GM12865 (cell line): ENCODE measurements around the gene JMJD4.
A peak's percentile ranks its signal among the peaks of the same experiment; 100 is the strongest.

Source experiments
- DNase-seq: peaks from one replicate; pipeline ENCODE4 v3.0.0; 2010; ENCODE audit warnings: low read depth
- H3K4me3 ChIP-seq: 2 replicates; pipeline ENCODE4 v1.5.1; 2011; ENCODE audit warnings: mild to moderate bottlenecking, low read depth, low read length, control low read depth
- TF ChIP-seq, protein P1 (sequence below): IDR thresholded peaks from 2 replicates; pipeline ENCODE4 v1.5.1; 2011; ENCODE audit warnings: low read length, control low read depth, low read depth, inconsistent platforms; ENCODE audit not compliant: insufficient read depth; ENCODE audit errors: missing control alignments

JMJD4 gene

GRCh38 chr1:227758366-227758765 is 23.3 kb upstream of the JMJD4 start:
- DNase-seq = peak; percentile 63
- TF ChIP-seq, protein P1, sequence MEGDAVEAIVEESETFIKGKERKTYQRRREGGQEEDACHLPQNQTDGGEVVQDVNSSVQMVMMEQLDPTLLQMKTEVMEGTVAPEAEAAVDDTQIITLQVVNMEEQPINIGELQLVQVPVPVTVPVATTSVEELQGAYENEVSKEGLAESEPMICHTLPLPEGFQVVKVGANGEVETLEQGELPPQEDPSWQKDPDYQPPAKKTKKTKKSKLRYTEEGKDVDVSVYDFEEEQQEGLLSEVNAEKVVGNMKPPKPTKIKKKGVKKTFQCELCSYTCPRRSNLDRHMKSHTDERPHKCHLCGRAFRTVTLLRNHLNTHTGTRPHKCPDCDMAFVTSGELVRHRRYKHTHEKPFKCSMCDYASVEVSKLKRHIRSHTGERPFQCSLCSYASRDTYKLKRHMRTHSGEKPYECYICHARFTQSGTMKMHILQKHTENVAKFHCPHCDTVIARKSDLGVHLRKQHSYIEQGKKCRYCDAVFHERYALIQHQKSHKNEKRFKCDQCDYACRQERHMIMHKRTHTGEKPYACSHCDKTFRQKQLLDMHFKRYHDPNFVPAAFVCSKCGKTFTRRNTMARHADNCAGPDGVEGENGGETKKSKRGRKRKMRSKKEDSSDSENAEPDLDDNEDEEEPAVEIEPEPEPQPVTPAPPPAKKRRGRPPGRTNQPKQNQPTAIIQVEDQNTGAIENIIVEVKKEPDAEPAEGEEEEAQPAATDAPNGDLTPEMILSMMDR = no peak
- no peak overlapping the region for H3K4me3 ChIP-seq

- no peak for DNase-seq
- no peak overlapping the region for H3K4me3 ChIP-seq
- TF ChIP-seq, protein P1 = no peak
These were observed 22.7 kb upstream of the JMJD4 start for GRCh38 chr1:227757781-227758180.

DNA sequence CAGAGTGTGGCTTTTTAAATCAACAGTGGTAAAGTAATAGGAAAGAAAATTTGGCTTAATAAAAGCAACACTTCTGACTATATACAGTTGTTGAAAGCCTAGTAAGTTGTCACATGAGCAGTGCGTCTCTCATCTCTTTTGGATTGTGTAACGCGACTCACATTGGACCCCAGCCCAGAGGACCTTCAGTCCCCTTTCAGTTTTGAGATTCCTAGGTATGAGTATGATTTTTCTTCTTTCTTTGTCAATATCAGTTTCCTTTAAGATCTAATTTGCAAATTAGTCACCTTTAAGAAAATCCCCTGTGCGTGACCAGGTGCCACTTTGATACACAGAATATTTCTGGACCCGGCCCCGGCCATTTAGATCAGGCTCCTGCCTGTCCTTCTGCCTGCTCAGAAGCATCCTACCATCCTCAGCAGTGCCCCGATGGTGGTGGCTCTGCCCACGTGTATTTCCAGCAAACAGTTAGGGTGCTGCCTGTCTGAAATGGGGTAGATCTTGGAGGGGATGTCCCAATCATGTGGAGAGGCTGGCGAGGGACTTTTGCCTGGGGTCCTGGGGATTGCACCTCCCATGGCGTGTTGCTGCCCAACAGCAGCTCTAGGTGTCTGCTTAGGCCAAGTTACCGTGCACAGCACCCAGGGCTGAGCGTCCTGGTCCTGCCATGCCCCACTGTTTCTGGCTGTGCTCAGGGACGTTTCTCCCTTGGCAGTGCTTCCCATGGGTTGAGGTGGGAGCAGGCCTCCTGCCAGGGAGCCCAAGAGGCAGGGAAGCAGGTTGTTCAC is 21.3 kb upstream of the JMJD4 start:
- DNase-seq = peak; percentile 33
- no peak overlapping the region for H3K4me3 ChIP-seq

GRCh38 chr1:227754958-227755357 is 19.9 kb upstream of the JMJD4 start:
- no peak for DNase-seq
- no peak overlapping the region for H3K4me3 ChIP-seq
- TF ChIP-seq, protein P1 = no peak

More for the DNA sequence above, 21.3 kb upstream of the JMJD4 start:
- TF ChIP-seq, protein P1 = no peak

GRCh38 chr1:227753999-227754711 is 19.1 kb upstream of the JMJD4 start:
- TF ChIP-seq, protein P1 = no peak
- no peak overlapping the region for H3K4me3 ChIP-seq
- DNase-seq = no peak

DNA sequence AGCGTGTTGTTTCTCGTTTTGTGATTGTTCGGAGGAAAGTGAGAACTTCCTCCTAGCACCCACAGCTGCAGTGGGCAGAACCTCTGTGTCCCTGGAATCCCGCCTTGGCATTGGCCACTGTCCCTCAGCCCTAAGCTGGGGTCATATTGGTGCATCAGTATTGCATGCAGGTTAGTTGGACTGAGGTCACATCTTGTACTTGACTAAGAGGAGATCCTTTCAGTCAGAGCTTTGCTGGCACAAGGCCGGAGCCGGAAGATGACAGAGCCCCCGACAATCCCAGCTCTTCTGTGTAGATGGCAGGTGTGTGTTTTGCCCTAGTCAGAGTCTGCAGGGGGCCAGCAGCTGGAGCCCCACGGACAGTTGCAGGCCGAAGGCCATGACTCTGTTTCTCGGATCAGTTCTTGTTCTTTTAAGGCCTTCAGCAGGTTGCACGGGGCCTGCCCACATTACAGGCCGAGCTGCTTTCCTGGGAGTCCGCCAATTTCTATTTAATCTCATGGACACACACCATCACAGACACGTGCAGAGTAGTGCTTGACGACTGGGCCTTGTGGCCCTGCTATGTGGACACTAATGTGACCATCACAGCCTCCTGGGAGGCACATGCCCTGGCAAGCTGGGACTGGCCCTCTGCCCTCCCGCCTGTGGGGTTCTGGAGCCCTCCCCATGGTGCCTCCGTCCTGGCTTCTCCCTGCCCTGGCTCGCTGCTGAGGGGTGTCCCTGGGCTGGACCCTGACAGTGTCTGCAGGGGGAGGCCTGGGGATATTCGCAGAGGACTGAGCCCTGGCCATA is 15.0 kb upstream of the JMJD4 start:
- TF ChIP-seq, protein P1 = no peak
- no peak for DNase-seq
- no peak overlapping the region for H3K4me3 ChIP-seq
